ENCODE data around the gene MAML2.

- TF ChIP-seq CTCF (IDR thresholded peaks at IDR 0.05 in 2 of 3, conservative IDR thresholded peaks at IDR 0.05 in 1 of 3; ENCODE audit: insufficient read depth in 2 of 3, low read depth in 1 of 3, low read length in 3 of 3) = no peak
- no peak for TF ChIP-seq TBP (optimal IDR thresholded peaks at IDR 0.05; ENCODE audit: low read depth, low read length)
- no peak for TF ChIP-seq LEF1 (IDR thresholded peaks at IDR 0.05)
- no peak for TF ChIP-seq MED1 (CRISPR knock-in tag; IDR thresholded peaks at IDR 0.05; ENCODE audit: borderline replicate concordance)
- no peak for TF ChIP-seq FOXA1 (IDR thresholded peaks at IDR 0.05; ENCODE audit: borderline replicate concordance)
- TF ChIP-seq U2AF2 (optimal IDR thresholded peaks at IDR 0.05; ENCODE audit: low read depth, low read length) = no peak
- no peak for TF ChIP-seq GABPA (tag; conservative IDR thresholded peaks at IDR 0.05; ENCODE audit: low read depth)
- TF ChIP-seq TAF1 (IDR thresholded peaks at IDR 0.05; ENCODE audit: control insufficient read depth, extremely low read depth, insufficient read depth, low read length, severe bottlenecking) = no peak
- no peak for TF ChIP-seq MGA (IDR thresholded peaks at IDR 0.05)
- TF ChIP-seq GTF2F1 (IDR thresholded peaks at IDR 0.05; ENCODE audit: low read depth, low read length) = no peak
- TF ChIP-seq TOE1 (IDR thresholded peaks at IDR 0.05; ENCODE audit: borderline replicate concordance) = no peak
- no peak for TF ChIP-seq TOE1 (CRISPR knock-in tag; IDR thresholded peaks at IDR 0.05; ENCODE audit: borderline replicate concordance, low read depth)
- TF ChIP-seq SRSF3 (IDR thresholded peaks at IDR 0.05; ENCODE audit: insufficient read depth, low read length) = no peak
- TF ChIP-seq CBFA2T3 (IDR thresholded peaks at IDR 0.05) = no peak
Observed at GRCh38 chr11:96188243-96189006, 154.6 kb downstream of the MAML2 start.

All from K562 (cell line).